Dermis blood vessel endothelial cell (primary cell): ENCODE measurements around the gene CCM2. TPM values are rescaled to one million over a fixed set of nuclear protein-coding genes. Genes with fewer than 3 reads are reported as not detected.
A peak's percentile ranks its signal among the peaks of the same experiment; 100 is the strongest.

Experiments
- DNase-seq: peaks from one replicate; pipeline ENCODE4 v3.0.0; 2010
- total RNA-seq: library from RNA; depleted of rRNA; stranded (reverse); fragments of >200 nt; gene quantifications from 2 replicates; pipeline ENCODE4 v1.2.3, GENCODE V29; 2014

The CCM2 gene
- 76.4 and 91.4 TPM in 2 replicates for total RNA-seq

- peak; percentile 59 for DNase-seq
Measured at GRCh38 chr7:45000093-45001032, at the start of gene CCM2. TSS of gene CCM2 (plus strand) at chr7:45000201. CDS start at chr7:45000334, 133 bp downstream.

GRCh38 chr7:44953156-44953555 is 46.8 kb upstream of the CCM2 start:
- no peak for DNase-seq

GRCh38 chr7:44955733-44956132 is 44.3 kb upstream of the CCM2 start:
- no peak for DNase-seq

- DNase-seq, result no peak
Measured at GRCh38 chr7:44956157-44956766, 43.7 kb upstream of the CCM2 start.

GRCh38 chr7:44958645-44959344 is 41.2 kb upstream of the CCM2 start:
- DNase-seq, result no peak

- no peak for DNase-seq
Measured at GRCh38 chr7:44959433-44959951, 40.5 kb upstream of the CCM2 start.

GRCh38 chr7:44960011-44960580 is 39.9 kb upstream of the CCM2 start:
- no peak for DNase-seq

- no peak for DNase-seq
Measured at GRCh38 chr7:44961844-44962482, 38.0 kb upstream of the CCM2 start.

- DNase-seq, result peak; percentile 46
Measured at GRCh38 chr7:44962483-44963251, 37.3 kb upstream of the CCM2 start.

GRCh38 chr7:44963364-44964290 is 36.4 kb upstream of the CCM2 start:
- no peak for DNase-seq

- peak; percentile 29 for DNase-seq
Measured at GRCh38 chr7:44964384-44964830, 35.6 kb upstream of the CCM2 start.

GRCh38 chr7:44964831-44965440 is 35.1 kb upstream of the CCM2 start:
- no peak for DNase-seq

GRCh38 chr7:44965441-44965903 is 34.5 kb upstream of the CCM2 start:
- no peak for DNase-seq

- DNase-seq, result no peak
Measured at GRCh38 chr7:44965937-44966730, 33.9 kb upstream of the CCM2 start.

GRCh38 chr7:44966731-44967538 is 33.1 kb upstream of the CCM2 start:
- DNase-seq, result no peak

- peak; percentile 65 for DNase-seq
Measured at GRCh38 chr7:44967571-44968446, 32.2 kb upstream of the CCM2 start.
